ENCODE measurements around the gene DR1. TPM values are rescaled to one million over a fixed set of nuclear protein-coding genes. Genes with fewer than 3 reads are reported as not detected.
"Not testable (repeated sequence)": the region's sequence is repeated elsewhere in the genome, so short reads cannot be mapped to it uniquely, and the experiment has no call there.

Gene DR1
- total RNA-seq, 1 experiment from 2014 or later = 117 TPM

DNA sequence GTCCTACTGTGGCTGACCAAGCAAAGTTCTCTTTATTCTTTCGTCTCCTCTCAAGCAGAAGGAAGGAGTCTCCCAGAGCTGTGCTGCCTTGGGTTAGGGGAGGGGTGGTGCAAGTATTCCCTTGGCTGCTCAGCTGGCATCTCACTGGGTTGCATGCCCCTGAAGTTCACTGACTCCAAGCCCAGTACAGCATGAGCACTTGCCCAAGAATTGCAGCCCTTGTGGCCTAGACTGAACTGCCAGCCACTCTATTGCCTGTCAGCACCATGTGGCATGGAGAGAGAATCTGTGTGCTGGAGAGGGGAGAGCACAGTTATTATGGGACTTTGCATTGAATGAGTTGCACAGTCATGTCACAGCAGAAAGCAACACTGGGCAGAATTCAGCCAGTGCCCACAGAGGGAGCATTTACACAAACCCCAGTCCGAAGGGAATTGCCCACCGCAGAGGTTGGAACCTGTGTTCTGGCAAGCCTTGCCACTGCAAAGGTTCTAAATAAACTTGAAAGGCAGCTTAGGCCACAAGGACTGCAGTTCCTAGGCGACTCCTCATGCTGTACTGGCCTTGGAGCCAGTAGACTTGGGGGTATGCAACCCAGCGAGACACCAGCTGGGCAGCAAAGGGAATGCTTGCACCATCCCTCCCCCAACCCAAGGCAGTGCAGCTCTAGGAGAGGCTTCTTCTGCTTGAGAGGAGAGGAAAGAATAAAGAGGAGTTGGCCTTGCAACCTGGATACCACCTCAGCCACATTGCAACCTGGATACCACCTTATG, 28.8 kb downstream of the DR1 start:
- Histone ChIP-seq H3K9me3 (replicated peaks) (no peaks in the 10 kb centered on the region), H3K27me3 (replicated peaks) (no peaks in the 10 kb centered on the region), H3K36me3 (no peaks in the 10 kb centered on the region; the same call in 1 of the 2 replicates), H3K4me1 (replicated peaks) (no peaks in the 10 kb centered on the region), H3K27ac (no peak overlapping the region), H3K4me3 (no peak overlapping the region)
- no peak for DNase-seq (ENCODE audit: low read depth in 1 of 2, low spot score in 2 of 2)

- DNase-seq (ENCODE audit: low read depth in 1 of 2, low spot score in 2 of 2) = no peak
- H3K36me3 ChIP-seq = no peaks in the 10 kb centered on the region
- no peaks in the 10 kb centered on the region for H3K27me3 ChIP-seq (replicated peaks)
- H3K9me3 ChIP-seq (replicated peaks) = peaks cover 2% of the 10 kb centered on the region; the same call in 1 of the 2 replicates
- H3K4me3 ChIP-seq = no peak overlapping the region
- H3K4me1 ChIP-seq (replicated peaks) = no peaks in the 10 kb centered on the region
- no peak overlapping the region for H3K27ac ChIP-seq
These were observed 38.9 kb downstream of the DR1 start for GRCh38 chr1:93384656-93385055.

- H3K36me3 ChIP-seq; DNase-seq (ENCODE audit: low read depth in 1 of 2, low spot score in 2 of 2); H3K27me3 ChIP-seq (replicated peaks); H3K4me3 ChIP-seq; H3K27ac ChIP-seq; H3K4me1 ChIP-seq (replicated peaks); H3K9me3 ChIP-seq (replicated peaks): not testable (repeated sequence)
These were observed 40.6 kb downstream of the DR1 start for GRCh38 chr1:93386268-93386667.

DNA sequence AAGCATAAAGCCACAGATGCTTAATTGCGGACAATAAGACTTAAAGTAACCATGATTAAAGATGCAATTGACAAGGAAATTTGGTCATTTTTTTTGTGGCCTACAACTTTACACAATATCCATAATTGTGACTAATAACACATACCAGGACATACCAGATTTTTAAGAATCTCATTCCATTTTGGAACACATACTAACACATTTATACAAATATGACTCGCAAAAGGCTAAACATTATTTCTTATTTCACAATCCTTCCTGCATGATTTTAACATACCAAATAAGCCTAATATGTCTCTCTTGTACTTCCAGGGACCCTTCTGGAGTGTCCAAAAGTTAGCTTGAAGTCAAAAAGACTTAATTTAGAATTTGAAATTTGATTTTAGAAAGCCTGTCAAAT, 48.8 kb downstream of the DR1 start:
- H3K4me1 ChIP-seq (replicated peaks) = no peaks in the 10 kb centered on the region
- no peaks in the 10 kb centered on the region for H3K27me3 ChIP-seq (replicated peaks)
- H3K9me3 ChIP-seq (replicated peaks) = no peaks in the 10 kb centered on the region; the same call in 1 of the 2 replicates
- no peak overlapping the region for H3K27ac ChIP-seq
- no peak overlapping the region for H3K4me3 ChIP-seq
- H3K36me3 ChIP-seq = no peaks in the 10 kb centered on the region
- no peak for DNase-seq (ENCODE audit: low read depth in 1 of 2, low spot score in 2 of 2)

DNA sequence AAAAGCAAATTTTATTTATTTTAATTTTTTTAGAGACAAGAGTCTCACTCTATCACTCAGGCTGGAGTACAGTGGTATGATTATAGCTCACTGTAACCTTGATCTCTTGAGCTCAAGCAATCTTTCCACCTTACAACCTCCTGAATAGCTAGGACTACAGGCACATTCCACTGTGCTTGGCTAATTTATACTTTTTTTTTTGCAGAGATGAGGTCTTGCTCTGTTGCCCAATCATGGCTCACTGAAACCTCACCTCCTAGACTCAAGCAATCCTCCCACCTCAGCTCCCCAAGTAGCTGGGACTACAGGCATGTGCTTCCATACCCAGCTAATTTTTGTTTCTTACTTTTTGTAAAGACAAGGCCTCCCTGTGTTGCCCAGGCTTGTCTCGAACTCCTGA, 49.5 kb downstream of the DR1 start:
- Histone ChIP-seq H3K36me3 (no peaks in the 10 kb centered on the region), H3K4me1 (replicated peaks) (no peaks in the 10 kb centered on the region), H3K27ac (no peak overlapping the region), H3K9me3 (replicated peaks) (no peaks in the 10 kb centered on the region; the same call in 1 of the 2 replicates), H3K4me3 (no peak overlapping the region), H3K27me3 (replicated peaks) (no peaks in the 10 kb centered on the region)
- no peak for DNase-seq (ENCODE audit: low read depth in 1 of 2, low spot score in 2 of 2)

- Histone ChIP-seq H3K4me1 (replicated peaks) (no peaks in the 10 kb centered on the region), H3K27ac (no peak overlapping the region), H3K9me3 (replicated peaks) (no peaks in the 10 kb centered on the region; the same call in 1 of the 2 replicates), H3K4me3 (no peak overlapping the region), H3K27me3 (replicated peaks) (no peaks in the 10 kb centered on the region), H3K36me3 (no peaks in the 10 kb centered on the region)
- DNase-seq (ENCODE audit: low read depth in 1 of 2, low spot score in 2 of 2) = no peak
These were observed 54.1 kb downstream of the DR1 start for GRCh38 chr1:93399781-93400180.

DNA sequence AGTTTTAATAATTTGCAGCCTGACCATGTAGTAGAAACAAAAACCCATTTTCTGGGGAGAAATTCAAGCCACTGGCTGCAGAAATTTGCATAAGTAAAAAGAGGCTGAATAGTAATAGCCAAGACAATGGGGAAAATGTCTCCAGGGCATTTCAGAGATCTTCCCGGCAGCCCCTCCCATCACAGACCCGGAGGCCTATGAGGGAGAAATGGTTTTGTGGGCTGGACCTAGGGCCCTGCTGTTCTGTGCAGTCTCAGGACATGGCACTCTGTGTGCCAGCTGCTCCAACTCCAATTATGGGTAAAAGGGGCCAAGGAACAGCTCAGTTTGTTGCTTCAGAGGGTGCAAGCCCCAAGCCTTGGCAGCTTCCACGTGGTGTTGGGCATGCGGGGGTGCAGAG, 62.5 kb downstream of the DR1 start:
- no peak overlapping the region for H3K4me3 ChIP-seq

DNA sequence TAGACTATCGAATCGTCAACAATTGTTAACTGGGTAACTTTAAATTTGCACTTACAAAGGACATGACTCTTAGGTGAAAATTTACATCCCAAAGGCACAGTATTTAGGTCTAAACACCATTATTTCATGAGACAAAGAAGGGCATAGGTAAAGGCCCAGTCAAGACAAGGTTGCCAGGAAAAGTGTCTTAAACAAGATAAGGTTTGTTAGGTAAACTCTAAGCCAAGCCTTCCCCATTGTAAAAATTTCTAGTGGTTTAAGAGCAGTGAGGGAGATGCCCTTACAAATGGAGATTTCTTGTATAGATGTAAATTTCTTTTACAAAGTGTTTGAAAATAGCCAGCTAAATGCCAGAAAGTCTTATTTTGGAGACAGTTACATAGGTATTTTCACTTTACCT, 65.3 kb downstream of the DR1 start:
- H3K4me1 ChIP-seq (replicated peaks) = no peaks in the 10 kb centered on the region
- no peak for DNase-seq (ENCODE audit: low read depth in 1 of 2, low spot score in 2 of 2)
- no peaks in the 10 kb centered on the region for H3K36me3 ChIP-seq
- H3K9me3 ChIP-seq (replicated peaks) = no peaks in the 10 kb centered on the region
- no peak overlapping the region for H3K27ac ChIP-seq
- H3K27me3 ChIP-seq (replicated peaks) = no peaks in the 10 kb centered on the region
- H3K4me3 ChIP-seq = no peak overlapping the region

More for the DNA sequence above, 62.5 kb downstream of the DR1 start:
- no peaks in the 10 kb centered on the region for H3K36me3 ChIP-seq
- H3K27ac ChIP-seq = no peak overlapping the region
- no peak for DNase-seq (ENCODE audit: low read depth in 1 of 2, low spot score in 2 of 2)
- no peaks in the 10 kb centered on the region for H3K4me1 ChIP-seq (replicated peaks)
- no peaks in the 10 kb centered on the region for H3K9me3 ChIP-seq (replicated peaks)
- H3K27me3 ChIP-seq (replicated peaks) = no peaks in the 10 kb centered on the region

DNA sequence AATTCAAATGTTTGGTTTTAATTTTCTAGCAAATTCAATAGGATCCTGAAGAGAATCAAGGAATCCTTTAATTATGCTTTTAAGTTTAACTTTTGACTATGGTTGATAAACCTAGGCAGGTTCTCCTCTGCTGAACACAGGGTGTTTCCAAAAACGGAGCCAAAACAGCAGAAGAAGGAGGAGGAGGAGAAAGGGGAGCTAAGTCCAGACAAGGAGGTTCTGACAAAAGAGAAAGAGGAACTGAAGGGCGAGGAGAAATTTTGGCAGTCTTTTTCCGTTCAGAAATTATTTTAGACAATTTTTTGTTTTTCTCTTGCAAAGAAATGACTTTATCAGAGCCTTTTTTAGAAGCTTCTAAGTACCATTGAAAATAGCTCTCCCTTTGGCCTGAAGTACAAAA, 69.0 kb downstream of the DR1 start:
- no peaks in the 10 kb centered on the region for H3K4me1 ChIP-seq (replicated peaks)
- H3K27ac ChIP-seq = no peak overlapping the region
- DNase-seq (ENCODE audit: low read depth in 1 of 2, low spot score in 2 of 2) = no peak
- H3K27me3 ChIP-seq (replicated peaks) = no peaks in the 10 kb centered on the region
- no peaks in the 10 kb centered on the region for H3K36me3 ChIP-seq
- no peaks in the 10 kb centered on the region for H3K9me3 ChIP-seq (replicated peaks)
- no peak overlapping the region for H3K4me3 ChIP-seq

- Histone ChIP-seq H3K9me3 (replicated peaks) (no peaks in the 10 kb centered on the region), H3K4me1 (replicated peaks) (no peaks in the 10 kb centered on the region), H3K4me3 (no peak overlapping the region), H3K27me3 (replicated peaks) (no peaks in the 10 kb centered on the region), H3K36me3 (no peaks in the 10 kb centered on the region), H3K27ac (no peak overlapping the region)
- DNase-seq (ENCODE audit: low read depth in 1 of 2, low spot score in 2 of 2) = no peak
These were observed 69.6 kb downstream of the DR1 start for GRCh38 chr1:93415296-93415695.

DNA sequence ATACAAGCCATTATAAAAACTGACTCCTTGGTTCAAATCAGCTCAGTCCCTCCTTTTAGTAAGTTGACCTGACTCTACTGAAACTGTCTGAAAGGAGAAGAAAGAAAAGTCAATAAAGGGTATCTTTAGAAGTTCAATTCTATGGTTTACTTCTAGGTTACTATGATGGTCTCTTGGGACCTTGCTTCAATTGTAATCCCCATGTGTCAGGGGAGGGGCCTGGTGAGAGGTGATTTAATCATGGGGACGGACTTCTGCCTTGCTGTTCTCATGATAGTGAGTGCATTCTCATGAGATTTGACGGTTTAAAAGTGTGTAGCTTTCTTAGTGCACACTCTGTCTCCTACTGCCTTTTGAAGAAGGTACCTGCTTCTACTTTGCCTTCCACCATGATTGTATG, 70.5 kb downstream of the DR1 start:
- no peaks in the 10 kb centered on the region for H3K4me1 ChIP-seq (replicated peaks)
- H3K27me3 ChIP-seq (replicated peaks) = no peaks in the 10 kb centered on the region
- no peak for DNase-seq (ENCODE audit: low read depth in 1 of 2, low spot score in 2 of 2)
- H3K9me3 ChIP-seq (replicated peaks) = no peaks in the 10 kb centered on the region
- no peak overlapping the region for H3K27ac ChIP-seq
- H3K4me3 ChIP-seq = no peak overlapping the region
- no peaks in the 10 kb centered on the region for H3K36me3 ChIP-seq

Other genes with a start within 250 kb of the DR1 start
- gene TMED5, start 165.5 kb upstream of the DR1 start, total RNA-seq (2014; rRNA removed; shearing (Covaris generic)) = 73.0 and 84.3 TPM in 2 replicates
- 30.4 and 47.0 TPM in 2 replicates for gene CCDC18, start 165.2 kb upstream of the DR1 start, total RNA-seq (2014; rRNA removed; shearing (Covaris generic))
- 14.1 and 21.4 TPM in 2 replicates for gene FNBP1L, start 102.2 kb downstream of the DR1 start, total RNA-seq (2014; rRNA removed; shearing (Covaris generic))

Measured in SJSA1 (cell line).